HuH-7 (cell line): Measurements from ENCODE around the gene KRTDAP.
"Not testable (repeated sequence)": the region's sequence is repeated elsewhere in the genome, so short reads cannot be mapped to it uniquely, and the experiment has no call there.

Experiments used
- DNase-seq: peaks from one replicate; pipeline ENCODE4 v3.0.0; 2011; ENCODE audit warnings: low spot score

The KRTDAP gene

DNA sequence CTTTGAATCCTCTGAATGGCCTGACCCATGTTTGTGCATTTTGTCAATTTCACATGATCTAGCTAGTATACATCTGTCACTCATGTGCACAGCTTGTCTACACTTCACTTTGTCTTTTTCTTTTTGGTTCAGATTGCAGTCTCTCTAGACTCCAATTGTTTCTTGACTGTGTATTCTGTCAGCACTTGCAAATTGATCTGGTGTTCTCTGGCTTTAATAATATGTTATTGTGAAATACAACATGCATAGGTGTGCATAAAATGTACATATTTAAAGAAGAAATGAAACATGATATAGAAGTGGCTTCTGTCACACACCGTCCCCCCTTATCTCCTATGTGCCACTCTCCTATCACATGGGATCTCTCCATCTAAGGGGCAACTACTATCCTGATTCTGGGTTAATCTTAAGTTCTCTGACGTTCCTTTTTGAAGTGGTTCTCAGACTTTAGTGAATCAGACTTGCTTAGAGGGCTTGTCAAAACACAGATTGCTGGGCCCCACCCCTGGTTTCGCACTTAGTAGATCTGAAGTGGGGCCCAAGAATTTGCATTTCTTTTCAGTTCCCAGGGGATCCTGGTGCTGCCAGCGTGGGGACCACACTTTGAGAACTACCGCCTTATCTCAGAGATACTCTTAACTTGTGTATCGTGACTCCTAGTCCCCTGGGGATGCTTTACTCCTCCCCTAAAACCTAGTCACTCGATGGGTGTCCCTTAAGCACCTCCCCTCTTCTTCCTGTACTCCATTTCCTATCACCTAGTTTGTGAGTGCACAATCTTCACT is 5.8 kb downstream of the KRTDAP start:
- no peak for DNase-seq

GRCh38 chr19:35483089-35483488 is 7.2 kb downstream of the KRTDAP start:
- DNase-seq = no peak

- DNase-seq = no peak
Observed at GRCh38 chr19:35478794-35479677, 11.2 kb downstream of the KRTDAP start.

DNA sequence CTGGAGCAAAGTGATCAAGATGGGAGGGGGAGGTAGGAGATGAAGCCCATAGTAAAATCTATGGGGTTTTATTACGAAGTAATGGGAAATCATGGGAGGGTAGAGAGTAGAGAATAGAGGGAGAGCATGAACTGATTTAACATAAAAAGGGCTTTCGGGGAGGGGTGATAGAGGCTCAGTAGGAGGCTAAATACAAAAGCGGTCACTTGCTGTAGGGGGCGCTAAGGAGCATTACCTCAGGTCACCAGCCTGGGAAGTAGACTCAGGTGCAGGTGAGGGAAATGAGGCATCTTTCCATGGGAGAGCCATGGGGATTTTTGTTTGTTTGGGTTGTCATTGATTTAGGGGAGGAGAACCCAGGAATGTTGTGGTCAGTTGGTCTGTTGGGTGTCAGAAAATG is 14.1 kb downstream of the KRTDAP start:
- DNase-seq = no peak

DNA sequence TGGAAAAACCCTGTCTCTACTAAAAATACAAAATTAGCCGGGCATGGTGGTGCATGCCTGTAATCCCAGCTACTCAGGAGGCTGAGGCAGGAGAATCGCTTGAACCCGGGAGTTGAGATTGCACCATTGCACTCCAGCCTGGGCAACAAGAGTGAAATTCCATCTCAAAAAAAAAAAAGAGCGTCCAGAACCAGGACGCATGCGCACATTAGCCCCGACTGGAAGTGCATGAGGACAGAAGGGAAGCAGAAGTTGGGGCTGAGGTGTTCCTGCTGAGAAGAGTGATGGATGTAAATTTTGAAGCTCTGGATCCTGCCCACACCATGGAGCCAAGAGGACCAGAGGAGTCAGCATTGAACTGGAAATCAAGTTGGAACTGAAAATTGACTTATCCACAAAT is 15.7 kb downstream of the KRTDAP start:
- DNase-seq = not testable (repeated sequence)

DNA sequence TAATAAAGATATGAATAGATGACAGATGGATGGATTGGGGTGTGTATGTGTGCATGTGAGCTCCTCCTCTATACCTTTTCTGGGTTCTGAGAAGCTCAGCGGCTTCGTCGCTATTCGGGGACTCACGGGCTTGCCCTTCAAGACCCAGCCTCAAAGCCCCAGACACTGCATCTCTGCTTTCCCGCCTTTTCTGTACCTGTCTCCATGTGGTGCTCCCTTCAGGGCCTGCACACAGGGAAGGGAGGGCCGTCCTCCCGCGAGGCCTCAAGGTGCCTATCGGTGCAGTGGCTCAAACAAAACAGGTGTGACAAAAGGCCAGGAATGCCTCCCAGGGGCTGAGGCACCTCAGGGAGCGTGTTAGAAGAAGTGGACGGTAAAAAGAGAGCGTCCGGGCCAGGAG is 16.2 kb downstream of the KRTDAP start:
- DNase-seq = no peak

GRCh38 chr19:35471946-35472345 is 18.3 kb downstream of the KRTDAP start:
- DNase-seq = no peak

GRCh38 chr19:35471075-35471474 is 19.2 kb downstream of the KRTDAP start:
- DNase-seq = not testable (repeated sequence)

DNA sequence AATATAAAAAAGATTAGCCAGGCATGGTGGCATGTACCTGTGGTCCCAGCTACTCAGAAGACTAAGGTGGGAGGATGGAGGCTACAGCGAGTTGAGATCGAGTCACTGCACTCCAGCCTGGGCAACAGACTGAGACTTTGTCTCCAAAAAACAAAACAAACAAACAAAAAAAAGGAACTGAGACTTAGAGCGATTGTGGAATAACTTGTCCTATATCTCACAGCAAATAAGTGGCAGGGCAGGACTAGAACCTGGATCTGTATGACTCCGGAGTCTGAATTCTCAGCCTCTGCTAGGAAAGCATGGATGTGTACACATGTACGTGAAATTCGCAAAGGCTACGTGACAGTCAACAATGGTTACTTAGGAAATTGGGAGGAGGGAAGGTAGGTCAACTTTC is 20.1 kb downstream of the KRTDAP start:
- DNase-seq = no peak

GRCh38 chr19:35468637-35469036 is 21.6 kb downstream of the KRTDAP start:
- peak; percentile 69 for DNase-seq

DNA sequence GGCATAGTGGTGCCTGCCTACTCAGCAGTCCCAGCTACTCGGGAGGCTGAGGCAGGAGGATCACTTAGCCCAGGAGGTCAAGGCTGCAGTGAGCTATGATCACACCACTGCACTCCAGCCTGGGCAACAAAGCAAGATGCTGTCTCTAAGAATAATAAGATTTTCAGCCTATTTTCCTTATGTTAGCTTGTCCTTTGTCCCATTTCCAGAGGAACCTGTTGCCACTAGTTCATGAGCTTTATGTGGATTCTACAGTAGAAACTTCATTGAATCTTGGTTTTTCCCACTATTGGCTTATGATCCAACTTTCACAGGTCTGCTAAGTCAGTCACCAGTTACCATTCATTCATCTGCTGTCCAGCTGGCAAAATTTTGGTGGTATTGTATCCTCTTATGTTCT is 24.0 kb downstream of the KRTDAP start:
- DNase-seq = no peak

DNA sequence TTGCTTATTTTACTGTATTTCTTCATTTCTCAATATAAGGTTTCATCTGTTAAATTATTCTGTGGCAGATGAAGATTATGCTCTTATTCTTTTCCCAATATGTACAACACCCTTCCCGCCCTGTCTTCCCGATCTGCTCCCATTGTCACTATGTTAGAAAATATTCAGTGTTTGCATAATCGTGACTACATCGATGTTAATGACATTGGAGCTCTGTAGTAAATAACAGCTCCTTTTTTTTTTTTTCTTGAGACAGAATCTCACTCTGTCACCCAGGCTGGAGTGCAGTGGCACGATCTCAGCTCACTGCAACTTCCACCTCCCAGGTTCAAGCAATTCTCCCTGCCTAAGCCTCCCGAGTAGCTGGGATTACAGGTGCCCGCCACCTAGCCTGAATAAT is 27.3 kb downstream of the KRTDAP start:
- DNase-seq = not testable (repeated sequence)

- DNase-seq = no peak
Observed at GRCh38 chr19:35462476-35462953, 27.7 kb downstream of the KRTDAP start.

DNA sequence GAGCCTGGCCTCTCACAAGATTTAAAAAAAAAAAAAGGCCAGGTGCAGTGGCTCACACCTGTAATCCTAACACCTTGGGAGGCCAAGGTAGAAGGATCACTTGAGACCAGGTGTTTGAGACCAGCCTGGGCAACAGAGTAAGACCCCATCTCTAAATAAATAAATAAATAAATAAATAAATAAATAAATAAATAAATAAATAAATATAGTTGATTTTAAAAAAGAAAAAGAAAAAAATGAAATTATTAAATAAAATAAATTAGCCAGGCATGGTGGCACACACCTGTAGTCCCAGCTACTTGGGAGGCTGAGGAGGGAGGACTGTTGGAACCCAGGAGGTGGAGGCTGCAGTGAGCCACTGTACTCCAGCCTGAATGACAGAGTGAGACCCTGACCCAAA is 28.5 kb downstream of the KRTDAP start:
- not testable (repeated sequence) for DNase-seq

DNA sequence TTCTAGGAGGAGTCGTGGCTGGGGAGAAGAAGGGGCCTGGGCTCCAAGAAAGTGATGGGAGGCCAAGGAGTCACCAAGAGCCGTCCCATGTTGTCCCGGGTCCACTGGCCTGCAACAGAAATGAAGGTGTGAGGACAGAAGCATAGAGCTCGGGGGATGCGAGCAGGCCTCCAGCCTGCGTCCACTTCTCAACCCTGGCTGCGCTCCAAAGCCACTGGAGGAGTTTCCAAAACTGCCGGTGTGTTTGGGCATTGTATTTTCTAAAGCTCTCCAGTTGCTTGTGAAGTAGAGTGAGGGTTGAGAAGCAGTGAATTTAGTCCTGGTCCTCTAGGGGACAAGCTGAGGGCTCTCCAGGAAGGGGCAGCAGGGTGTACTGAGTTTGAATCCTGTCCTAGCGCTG is 29.2 kb downstream of the KRTDAP start:
- DNase-seq = no peak

GRCh38 chr19:35460608-35461007 is 29.7 kb downstream of the KRTDAP start:
- no peak for DNase-seq

- peak; percentile 54 for DNase-seq
Observed at GRCh38 chr19:35459414-35460082, 30.7 kb downstream of the KRTDAP start.

DNA sequence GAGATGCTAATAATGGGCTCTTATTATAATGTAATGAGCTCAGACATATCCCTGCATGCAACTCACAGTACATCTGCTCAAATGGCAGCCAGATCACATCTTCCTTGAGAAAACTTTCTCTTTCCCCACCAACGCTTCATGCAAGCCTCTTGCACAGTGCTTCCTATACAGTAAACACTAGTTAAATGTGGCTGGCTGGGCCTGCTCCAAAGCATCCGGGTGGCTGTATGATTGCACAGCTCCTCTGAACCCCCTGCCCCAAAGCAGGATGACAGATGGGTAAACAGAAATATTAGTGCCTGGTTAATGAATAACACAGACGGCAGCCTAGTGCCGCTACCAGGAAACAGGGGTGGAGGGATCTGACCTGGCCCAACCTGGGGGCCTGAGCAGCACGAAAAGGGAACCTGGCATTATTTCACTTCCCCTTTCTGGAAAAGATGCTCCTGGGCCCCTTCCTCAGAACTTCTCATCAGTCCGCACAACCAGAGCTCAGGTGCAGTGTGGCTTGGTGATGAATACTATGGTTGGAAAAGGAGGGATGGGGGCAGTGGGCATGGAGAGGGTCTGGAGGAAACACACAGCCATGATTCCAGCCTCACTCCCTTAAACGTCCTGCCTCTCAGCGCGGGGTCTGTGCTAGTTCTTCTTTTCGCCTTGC is 31.4 kb downstream of the KRTDAP start:
- DNase-seq = peak; percentile 86

- no peak for DNase-seq
Observed at GRCh38 chr19:35458192-35458591, 32.1 kb downstream of the KRTDAP start.

DNA sequence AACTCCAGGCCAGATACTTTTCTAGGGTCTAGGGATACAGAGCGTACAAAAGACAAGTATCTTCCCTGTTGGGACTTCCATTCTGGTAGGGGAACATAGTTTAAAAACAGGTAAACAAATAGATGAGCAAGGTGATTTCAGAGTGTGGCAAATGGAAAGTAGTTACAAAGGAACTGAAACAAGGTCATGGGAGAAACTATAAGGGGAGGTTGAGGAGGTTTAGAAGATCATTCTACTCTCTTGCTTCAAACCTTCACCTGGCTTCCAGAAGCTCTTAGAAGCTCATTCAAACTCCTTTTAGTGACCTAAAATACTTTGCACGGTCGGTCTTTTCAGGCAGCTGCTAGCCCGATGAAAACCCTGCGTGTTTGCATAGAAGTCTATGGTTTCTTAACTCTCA is 33.1 kb downstream of the KRTDAP start:
- no peak for DNase-seq

DNA sequence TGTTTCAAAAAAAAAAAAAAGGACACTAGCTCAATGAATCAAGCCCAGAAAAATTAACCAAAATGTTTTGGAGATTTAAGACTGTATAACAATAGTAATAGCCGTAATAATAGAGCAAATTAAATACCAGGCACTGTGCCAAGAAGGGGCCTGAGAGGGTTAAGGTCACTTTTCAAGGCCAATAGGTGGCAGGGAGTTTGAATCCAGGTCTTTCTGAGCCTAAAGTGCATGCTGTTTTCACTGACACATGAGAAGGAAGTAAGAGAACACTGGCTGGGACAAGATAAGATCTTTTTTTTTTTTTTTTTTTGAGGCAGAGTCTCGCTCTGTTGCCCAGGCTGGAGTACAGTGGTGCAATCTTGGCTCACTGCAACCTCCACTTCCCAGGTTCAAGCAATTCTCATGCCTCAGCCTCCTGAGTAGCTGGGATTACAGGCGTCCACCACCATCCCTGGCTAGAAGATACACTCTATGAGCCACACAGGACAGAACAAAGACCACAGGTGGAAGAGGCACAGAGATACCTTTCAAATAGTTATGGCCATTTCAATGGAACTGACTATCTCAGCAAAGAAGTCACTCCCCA is 34.6 kb downstream of the KRTDAP start:
- no peak for DNase-seq

- no peak for DNase-seq
Observed at GRCh38 chr19:35454663-35455062, 35.6 kb downstream of the KRTDAP start.
